Mucosa of descending colon (tissue), 3 donors: Measurements from ENCODE around the gene RNF7. TPM values are rescaled to one million over a fixed set of nuclear protein-coding genes. Genes with fewer than 3 reads are reported as not detected.

ENCODE experiments used
- ATAC-seq: fragments of 200-7000 bp; cut with Tn5 transposase; one replicate; pipeline ENCODE4 v1.9.1; 2020; ENCODE audit warnings: mild to moderate bottlenecking, moderate library complexity
- DNase-seq, 3 donors: peaks; one replicate each; pipeline ENCODE4 v3.0.0-alpha.2; 2020
- H3K36me3 ChIP-seq: fragments of 200-600 bp; one replicate; pipeline ENCODE4 v1.8.0; 2021; ENCODE audit warnings: low read depth, mild to moderate bottlenecking
- H3K4me1 ChIP-seq: fragments of 200-600 bp; one replicate; pipeline ENCODE4 v1.8.0; 2021; ENCODE audit warnings: low read depth, mild to moderate bottlenecking
- H3K4me3 ChIP-seq: fragments of 200-600 bp; one replicate; pipeline ENCODE4 v1.8.0; 2021; ENCODE audit warnings: mild to moderate bottlenecking
- H3K9me3 ChIP-seq: fragments of 200-600 bp; one replicate; pipeline ENCODE4 v1.8.0; 2021; ENCODE audit warnings: mild to moderate bottlenecking
- intact Hi-C, 2 donors: fragments of 100-400 bp; cut with DNase I in 1 of 2; cut with micrococcal nuclease in 1 of 2; formaldehyde crosslinking; loops; one replicate each; pipeline versions ENCODE4 v1.11.0 to v1.11.1; 2022; cut with DNase I, micrococcal nuclease
- total RNA-seq, 3 donors: library from RNA; stranded (reverse); fragmentation: NEBNext Ultra II Directional in 2 of 3; extraction: Animal tissue kit (Norgen Biotek cat#: 25700) in 2 of 3; gene quantifications; one replicate each; pipeline versions ENCODE4 v1.2.1 to v1.2.4, GENCODE V29; 2021 to 2023
- TF ChIP-seq, protein P1 (sequence below): fragments of 200-600 bp; IDR thresholded peaks from one replicate; pipeline ENCODE4 v1.8.0; 2022; ENCODE audit warnings: antibody characterized with exemption, mild to moderate bottlenecking
- donor health status: DM: no; HTN: no; CAD: no; lungs with moderate emphysema.
- donor health status: DM: no; HTN: no; CAD: no.
- donor health status: DM: no; HTN: yes; CAD: no.

RNF7 gene
- total RNA-seq, 3 donors from 2014 or later: 107 to 144 (median 112) TPM

DNA sequence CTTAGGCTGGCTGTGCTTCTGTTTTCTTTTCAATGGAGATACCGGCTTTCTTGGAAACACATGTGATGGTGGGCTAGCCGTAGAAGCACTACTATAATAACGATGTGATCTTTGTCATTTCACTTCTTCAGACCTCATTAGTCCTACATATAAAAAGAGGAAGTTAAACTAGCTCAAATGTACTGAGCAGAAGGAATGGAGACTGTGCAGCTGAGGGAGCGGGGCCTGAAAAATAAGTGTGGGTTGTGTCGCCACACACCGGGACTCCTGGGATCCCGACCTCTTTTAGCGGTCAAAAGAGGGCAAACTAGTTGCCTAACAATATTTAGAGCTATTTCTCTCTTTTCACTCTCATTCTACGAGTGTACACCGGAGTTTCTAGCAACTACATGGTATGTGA is 1.0 kb upstream of the RNF7 start:
- TF ChIP-seq, protein P1, sequence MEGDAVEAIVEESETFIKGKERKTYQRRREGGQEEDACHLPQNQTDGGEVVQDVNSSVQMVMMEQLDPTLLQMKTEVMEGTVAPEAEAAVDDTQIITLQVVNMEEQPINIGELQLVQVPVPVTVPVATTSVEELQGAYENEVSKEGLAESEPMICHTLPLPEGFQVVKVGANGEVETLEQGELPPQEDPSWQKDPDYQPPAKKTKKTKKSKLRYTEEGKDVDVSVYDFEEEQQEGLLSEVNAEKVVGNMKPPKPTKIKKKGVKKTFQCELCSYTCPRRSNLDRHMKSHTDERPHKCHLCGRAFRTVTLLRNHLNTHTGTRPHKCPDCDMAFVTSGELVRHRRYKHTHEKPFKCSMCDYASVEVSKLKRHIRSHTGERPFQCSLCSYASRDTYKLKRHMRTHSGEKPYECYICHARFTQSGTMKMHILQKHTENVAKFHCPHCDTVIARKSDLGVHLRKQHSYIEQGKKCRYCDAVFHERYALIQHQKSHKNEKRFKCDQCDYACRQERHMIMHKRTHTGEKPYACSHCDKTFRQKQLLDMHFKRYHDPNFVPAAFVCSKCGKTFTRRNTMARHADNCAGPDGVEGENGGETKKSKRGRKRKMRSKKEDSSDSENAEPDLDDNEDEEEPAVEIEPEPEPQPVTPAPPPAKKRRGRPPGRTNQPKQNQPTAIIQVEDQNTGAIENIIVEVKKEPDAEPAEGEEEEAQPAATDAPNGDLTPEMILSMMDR: no peak
- no peaks in the 10 kb centered on the region for H3K36me3 ChIP-seq
- no peaks in the 10 kb centered on the region for H3K9me3 ChIP-seq
- no peak overlapping the region for H3K4me3 ChIP-seq
- no peak for ATAC-seq
- H3K4me1 ChIP-seq: peaks cover 23% of the 10 kb centered on the region
- intact Hi-C loops: loop anchor here in 1 of 2 donors (5.0 kb wide), 1 partner anchor 140 kb away; the partner anchor contains the start of gene ATP1B3
- DNase-seq: no peak

DNA sequence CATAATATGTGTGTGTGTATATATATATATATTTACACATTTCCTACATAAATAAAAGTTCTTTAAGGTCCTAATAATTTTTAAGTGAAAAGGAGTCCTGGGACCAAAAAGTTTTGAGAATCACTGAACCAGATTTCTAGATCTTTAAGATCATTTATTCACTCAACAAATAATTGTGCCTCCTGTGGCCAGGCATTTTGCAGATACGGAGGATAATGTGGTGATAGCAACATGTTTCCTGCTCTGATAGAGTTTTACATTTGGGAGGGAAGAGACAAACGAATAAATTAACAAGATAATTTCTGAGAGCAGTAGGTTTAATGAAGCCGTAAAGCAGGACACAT is 448 bp upstream of the RNF7 start:
- Histone ChIP-seq H3K9me3 (no peaks in the 10 kb centered on the region), H3K4me3 (peak overlapping the region; percentile 79), H3K4me1 (peaks cover 23% of the 10 kb centered on the region), H3K36me3 (no peaks in the 10 kb centered on the region)
- intact Hi-C loops: loop anchor here in 1 of 2 donors (5.0 kb wide), 1 partner anchor 140 kb away; the partner anchor contains the start of gene ATP1B3
- DNase-seq (no peak), ATAC-seq (no peak)
- TF ChIP-seq, protein P1: no peak

DNA sequence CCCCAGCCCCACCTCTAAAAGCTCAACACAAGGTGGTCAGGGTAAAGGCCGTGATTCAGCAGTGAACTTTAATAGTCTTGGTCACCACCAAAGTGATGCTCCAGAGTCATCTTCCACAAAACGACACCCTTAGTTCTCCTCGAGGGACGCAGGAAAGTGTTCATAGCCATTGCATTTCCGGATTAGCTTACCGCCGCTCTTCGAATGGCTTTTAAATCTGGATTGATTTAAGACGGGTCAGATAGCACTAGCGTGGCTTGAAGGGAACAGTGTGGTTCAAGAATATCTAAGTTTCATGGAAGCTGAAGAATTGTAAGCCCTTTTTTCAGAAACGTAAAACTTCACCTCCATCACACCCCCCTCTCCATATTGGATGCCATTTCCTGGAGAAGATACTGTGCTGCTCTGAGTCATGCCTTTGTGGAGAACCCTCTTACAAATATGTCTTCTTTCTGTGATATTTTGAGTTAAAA is 829 bp downstream of the RNF7 start:
- Histone ChIP-seq H3K4me3 (peak overlapping the region; percentile 79), H3K36me3 (no peaks in the 10 kb centered on the region), H3K9me3 (no peaks in the 10 kb centered on the region), H3K4me1 (peaks cover 35% of the 10 kb centered on the region)
- TF ChIP-seq, protein P1: no peak
- ATAC-seq (peak; percentile 20), DNase-seq (no peak)
- intact Hi-C loops: loop anchor here in 1 of 2 donors (5.0 kb wide), 1 partner anchor 138 kb away; the partner anchor contains the start of gene ATP1B3

DNA sequence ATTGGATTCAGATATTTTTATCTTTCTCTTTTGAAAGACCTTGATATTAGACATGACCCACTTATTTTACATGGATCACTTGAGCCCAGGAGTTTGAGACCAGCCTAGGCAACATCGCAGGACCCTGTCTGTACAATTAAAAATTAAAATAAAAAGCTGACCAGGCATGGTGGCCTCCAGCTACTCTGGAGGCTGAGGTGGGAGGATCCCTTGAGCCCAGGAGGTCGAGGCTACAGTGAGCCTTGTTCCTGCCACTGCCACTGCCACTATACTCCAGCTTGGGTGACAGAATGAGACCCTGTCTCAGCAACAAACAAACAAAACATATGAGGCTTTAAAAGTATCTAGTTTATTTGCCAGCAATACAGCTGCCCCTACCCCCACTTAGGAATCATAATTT is 1.6 kb downstream of the RNF7 start:
- Histone ChIP-seq H3K36me3 (no peaks in the 10 kb centered on the region), H3K4me3 (no peak overlapping the region), H3K9me3 (no peaks in the 10 kb centered on the region), H3K4me1 (peaks cover 36% of the 10 kb centered on the region)
- no peak for ATAC-seq
- no peak for DNase-seq
- intact Hi-C loops: loop anchor here in 1 of 2 donors (5.0 kb wide), 1 partner anchor 138 kb away; the partner anchor contains the start of gene ATP1B3
- TF ChIP-seq, protein P1: no peak

DNA sequence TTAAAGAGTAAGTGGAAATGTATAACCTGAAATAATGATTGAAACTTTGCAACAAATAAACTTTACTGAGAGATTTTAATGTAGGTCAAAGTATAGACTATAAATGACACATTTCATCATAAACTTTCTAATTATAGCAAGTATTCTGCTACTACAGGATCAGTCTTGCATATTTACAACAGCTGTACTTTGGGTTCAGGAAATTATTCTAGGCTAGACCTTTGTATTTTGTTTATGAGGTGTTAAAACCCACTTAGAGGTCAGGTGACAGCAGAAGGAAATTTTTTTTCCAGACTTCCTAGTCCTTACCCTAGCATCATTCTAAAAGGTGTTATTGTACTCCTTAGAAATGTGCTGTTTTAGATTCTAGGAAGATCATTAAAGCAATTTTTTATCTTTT is 2.3 kb downstream of the RNF7 start:
- Histone ChIP-seq H3K4me1 (peaks cover 36% of the 10 kb centered on the region), H3K9me3 (no peaks in the 10 kb centered on the region), H3K36me3 (no peaks in the 10 kb centered on the region), H3K4me3 (no peak overlapping the region)
- no peak for DNase-seq
- intact Hi-C loops: no loop called here
- peak; percentile 45 for ATAC-seq
- TF ChIP-seq, protein P1: no peak

DNA sequence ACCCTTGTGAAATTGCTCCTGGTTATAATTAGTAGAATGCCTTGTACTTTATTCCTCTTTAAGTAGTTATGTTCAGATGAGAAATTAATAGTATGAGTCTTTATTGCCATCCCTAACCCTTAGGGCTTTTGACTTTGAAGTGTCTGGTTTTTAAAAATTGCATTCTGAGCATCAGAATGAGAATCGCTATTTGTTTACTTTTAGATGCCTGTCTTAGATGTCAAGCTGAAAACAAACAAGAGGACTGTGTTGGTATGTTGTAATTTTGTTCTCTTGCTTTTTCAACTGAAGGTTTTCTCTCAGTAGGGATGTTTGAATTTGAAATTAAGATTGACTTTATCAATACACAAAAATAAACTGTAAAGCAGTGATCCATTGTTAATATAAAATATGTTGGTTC is 5.2 kb downstream of the RNF7 start:
- Histone ChIP-seq H3K36me3 (no peaks in the 10 kb centered on the region), H3K4me1 (peaks cover 36% of the 10 kb centered on the region), H3K4me3 (no peak overlapping the region), H3K9me3 (no peaks in the 10 kb centered on the region)
- ATAC-seq: no peak
- intact Hi-C loops: no loop called here
- no peak for DNase-seq
- TF ChIP-seq, protein P1: no peak
